GM18526 (cell line): ENCODE results near the gene DTD1.

Source experiments
- POLR2A ChIP-seq: IDR thresholded peaks from 3 replicates; pipeline ENCODE4 v1.6.1; 2011; ENCODE audit not compliant: insufficient read length; ENCODE audit errors: extremely low read depth

The DTD1 gene

GRCh38 chr20:18801516-18801915 lies 213.7 kb downstream of the DTD1 start:
- no peak for TF ChIP-seq POLR2A

GRCh38 chr20:18802012-18802634 lies 214.3 kb downstream of the DTD1 start:
- no peak for TF ChIP-seq POLR2A

GRCh38 chr20:18805881-18806280 lies 218.0 kb downstream of the DTD1 start:
- no peak for TF ChIP-seq POLR2A

- TF ChIP-seq POLR2A: no peak
Measured at GRCh38 chr20:18808712-18809111, 220.9 kb downstream of the DTD1 start.

GRCh38 chr20:18811186-18811585 lies 223.3 kb downstream of the DTD1 start:
- TF ChIP-seq POLR2A: no peak

GRCh38 chr20:18811904-18812303 lies 224.1 kb downstream of the DTD1 start:
- TF ChIP-seq POLR2A: no peak

- TF ChIP-seq POLR2A: no peak
Measured at GRCh38 chr20:18813483-18813882, 225.6 kb downstream of the DTD1 start, which contains the start of gene SCP2D1. Gene SCP2D1, plus strand, starts transcription at chr20:18813783. Its CDS starts 33 bp downstream, at chr20:18813816.

- no peak for TF ChIP-seq POLR2A
Measured at GRCh38 chr20:18815194-18815942, 227.5 kb downstream of the DTD1 start.
